T-helper 2 cell (primary cell): ENCODE data around the gene NTRK3.
"Not testable (repeated sequence)": the region's sequence is repeated elsewhere in the genome, so short reads cannot be mapped to it uniquely, and the experiment has no call there.

ENCODE experiments used
- DNase-seq, 5 experiments: peaks; one replicate each; pipeline versions ENCODE4 v3.0.0 to v3.0.0-alpha.2; 2012 to 2022

Gene NTRK3

GRCh38 chr15:87871731-87872320, 384.7 kb downstream of the NTRK3 start:
- DNase-seq = no peak

GRCh38 chr15:87871258-87871681, 385.3 kb downstream of the NTRK3 start:
- DNase-seq = no peak

GRCh38 chr15:87866961-87867360, 389.6 kb downstream of the NTRK3 start:
- DNase-seq = no peak

GRCh38 chr15:87863152-87863551, 393.4 kb downstream of the NTRK3 start:
- DNase-seq = no peak

GRCh38 chr15:87860743-87861142, 395.8 kb downstream of the NTRK3 start:
- DNase-seq = no peak

- no peak for DNase-seq
Measured at GRCh38 chr15:87858651-87859050, 397.9 kb downstream of the NTRK3 start.

- DNase-seq = no peak
Measured at GRCh38 chr15:87851497-87851896, 405.0 kb downstream of the NTRK3 start.

GRCh38 chr15:87850916-87851315, 405.6 kb downstream of the NTRK3 start:
- DNase-seq = no peak

- DNase-seq = no peak
Measured at GRCh38 chr15:87849181-87849580, 407.4 kb downstream of the NTRK3 start.

- no peak for DNase-seq
Measured at GRCh38 chr15:87848012-87848411, 408.5 kb downstream of the NTRK3 start.

GRCh38 chr15:87846746-87847145, 409.8 kb downstream of the NTRK3 start:
- DNase-seq = no peak

GRCh38 chr15:87843312-87843711, 413.2 kb downstream of the NTRK3 start:
- DNase-seq = no peak

- DNase-seq = no peak
Measured at GRCh38 chr15:87841426-87841998, 415.0 kb downstream of the NTRK3 start.

GRCh38 chr15:87835830-87836229, 420.7 kb downstream of the NTRK3 start:
- not testable (repeated sequence) for DNase-seq

GRCh38 chr15:87833333-87833732, 423.2 kb downstream of the NTRK3 start:
- not testable (repeated sequence) for DNase-seq

- no peak for DNase-seq
Measured at GRCh38 chr15:87829332-87830050, 427.0 kb downstream of the NTRK3 start.

GRCh38 chr15:87828608-87829007, 427.9 kb downstream of the NTRK3 start:
- no peak for DNase-seq

GRCh38 chr15:87827131-87827530, 429.4 kb downstream of the NTRK3 start:
- DNase-seq = no peak

- DNase-seq = no peak
Measured at GRCh38 chr15:87826119-87826747, 430.3 kb downstream of the NTRK3 start.

GRCh38 chr15:87818756-87819155, 437.8 kb downstream of the NTRK3 start:
- DNase-seq = no peak

- no peak for DNase-seq
Measured at GRCh38 chr15:87817553-87817952, 439.0 kb downstream of the NTRK3 start.

- DNase-seq = no peak
Measured at GRCh38 chr15:87816811-87817210, 439.7 kb downstream of the NTRK3 start.

- no peak for DNase-seq
Measured at GRCh38 chr15:87816016-87816415, 440.5 kb downstream of the NTRK3 start.
